HL-60/S4 treated with retinoic acid at 250 ng/mL for 4 days and 3 days (cell line): ENCODE data around the gene ZBED4.

Experiments used
- in situ Hi-C: fragments of 300-500 bp; cut with MboI; formaldehyde crosslinking; loops from 2 replicates; pipeline ENCODE4 v1.7.0; 2022; ENCODE audit warnings: low sequenced_read_pairs

Gene ZBED4

DNA sequence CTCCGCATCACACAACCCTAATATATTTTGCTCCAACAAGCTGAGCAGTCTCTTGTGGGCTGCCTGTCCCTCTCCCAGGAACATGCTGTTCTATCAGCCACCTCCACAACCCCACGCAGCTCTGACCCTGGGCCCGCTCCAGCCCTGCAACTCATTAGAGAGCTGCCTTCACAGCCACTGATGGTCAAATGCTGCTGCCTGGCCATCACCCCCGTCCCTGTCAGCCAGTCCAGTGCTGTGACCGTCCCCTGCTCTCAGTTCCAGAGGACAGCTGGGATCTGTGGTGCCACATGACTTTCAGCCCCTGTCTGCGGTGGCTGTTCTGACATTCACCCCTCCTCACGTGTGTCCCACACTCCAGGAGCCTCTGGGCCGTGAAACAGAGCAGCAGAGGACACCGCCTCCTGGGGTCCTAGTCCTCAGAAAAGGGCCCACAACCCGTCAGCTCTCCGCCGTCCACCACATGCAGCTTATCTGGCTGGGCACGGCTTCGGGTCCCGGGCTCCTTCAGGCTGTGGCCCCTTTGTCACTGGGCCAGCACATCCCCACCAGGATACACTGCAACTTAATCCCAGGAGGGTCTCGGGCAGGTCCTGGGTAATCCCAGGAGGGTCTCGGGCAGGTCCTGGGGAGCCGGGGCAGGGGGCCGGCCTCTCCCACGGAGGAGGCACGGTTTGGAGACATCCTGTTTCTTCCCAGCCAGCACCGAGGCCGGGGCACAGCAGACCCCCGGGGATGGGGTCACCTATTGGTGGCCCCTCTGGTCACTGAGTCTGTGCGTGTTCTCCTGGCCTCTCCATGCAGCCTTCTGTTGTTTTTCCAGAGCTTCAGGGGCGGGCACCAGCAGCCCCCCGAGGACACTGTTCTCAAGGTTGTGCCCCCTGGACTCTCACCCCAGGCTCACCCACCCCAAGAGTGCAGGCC is 79.9 kb downstream of the ZBED4 start:
- in situ Hi-C loops, result no loop called here

DNA sequence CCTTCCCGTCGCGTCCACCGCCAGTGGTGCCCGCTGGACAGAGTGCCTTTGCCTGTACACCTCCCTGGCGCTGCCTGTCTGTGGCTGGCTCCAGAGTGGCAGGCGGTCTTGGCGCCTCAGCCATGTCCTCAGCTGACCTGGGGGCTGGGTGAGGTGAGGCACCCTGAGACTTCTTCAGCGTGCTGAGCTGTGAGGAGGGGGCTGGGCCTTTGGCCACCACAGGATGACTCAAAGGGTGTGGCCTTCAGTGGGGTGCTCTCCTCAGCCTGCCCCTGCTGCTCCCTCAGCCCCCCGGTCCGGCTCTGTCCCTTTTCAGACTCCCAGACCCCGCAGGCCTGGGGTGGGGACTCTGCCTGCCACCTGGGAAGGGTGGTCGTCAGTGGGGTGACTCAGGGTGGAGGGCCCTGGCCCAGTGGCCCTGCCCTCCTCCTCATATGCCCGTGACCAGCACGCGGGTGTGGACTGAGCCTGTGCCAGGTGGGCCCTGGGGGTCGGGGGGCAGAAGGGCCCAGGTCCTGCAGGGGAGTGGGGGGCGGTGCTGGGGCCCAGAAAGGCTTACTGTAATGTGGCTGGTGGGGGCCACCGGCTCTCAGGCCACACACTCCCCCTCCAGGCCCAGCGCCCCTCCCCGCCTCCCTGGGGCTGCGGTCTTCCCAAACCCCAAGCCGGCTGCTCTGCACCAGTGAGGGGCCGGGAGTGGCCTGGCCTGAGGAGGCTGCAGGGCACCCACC is 80.7 kb downstream of the ZBED4 start:
- in situ Hi-C loops, result no loop called here

DNA sequence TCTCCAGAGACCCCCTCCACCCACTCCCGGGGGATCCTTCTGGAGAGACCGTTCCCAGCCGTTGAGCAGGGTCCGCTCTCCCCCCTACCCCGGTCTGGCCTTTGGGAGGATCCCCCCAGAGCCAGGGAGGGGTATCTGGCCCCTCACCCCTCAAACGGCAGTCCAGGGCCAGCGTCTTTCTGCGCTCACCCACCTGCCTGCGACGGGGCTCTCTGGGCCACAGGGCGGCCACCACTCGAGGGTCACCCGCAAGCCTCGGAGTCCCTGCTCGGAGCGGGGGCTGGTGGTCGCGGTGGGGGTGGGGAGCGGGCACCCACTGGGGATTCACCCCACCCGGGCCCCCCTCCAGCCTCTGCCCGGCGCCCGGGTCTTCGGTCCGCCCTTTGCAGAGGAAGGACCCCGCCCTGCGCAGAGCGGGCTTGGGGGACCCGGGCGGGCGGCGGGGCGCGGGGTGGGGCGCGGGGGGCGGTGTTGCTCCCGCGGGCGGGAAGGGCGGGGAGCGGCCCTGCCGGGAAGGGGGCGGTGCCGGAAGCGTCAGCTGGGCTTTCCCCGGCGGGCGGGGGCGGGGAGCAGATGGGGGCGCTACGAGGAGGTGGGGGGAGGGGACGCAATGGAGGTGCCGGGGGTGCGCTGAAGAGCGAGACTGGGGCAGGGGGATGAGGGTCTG is 81.4 kb downstream of the ZBED4 start:
- in situ Hi-C loops, result no loop called here

DNA sequence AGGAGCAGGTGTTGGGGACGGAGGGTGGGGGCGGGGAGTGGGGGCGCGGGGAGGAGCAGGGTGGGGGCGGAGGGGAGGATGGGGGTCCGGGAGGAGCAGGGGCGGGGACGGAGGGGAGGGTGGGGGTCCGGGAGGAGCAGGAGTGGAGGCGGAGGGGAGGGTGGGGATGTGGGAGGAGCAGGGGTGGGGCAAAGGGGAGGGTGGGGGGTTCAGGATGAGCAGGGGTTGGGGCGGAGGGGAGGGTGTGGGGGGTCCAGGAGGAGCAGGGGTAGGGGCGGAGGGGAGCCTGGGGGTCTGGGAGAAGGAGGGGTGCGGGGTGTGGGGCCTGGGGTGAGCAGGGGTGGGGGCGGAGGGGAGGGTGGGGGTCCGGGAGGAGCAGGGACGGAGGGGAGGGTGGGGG is 81.9 kb downstream of the ZBED4 start:
- in situ Hi-C loops, result no loop called here

DNA sequence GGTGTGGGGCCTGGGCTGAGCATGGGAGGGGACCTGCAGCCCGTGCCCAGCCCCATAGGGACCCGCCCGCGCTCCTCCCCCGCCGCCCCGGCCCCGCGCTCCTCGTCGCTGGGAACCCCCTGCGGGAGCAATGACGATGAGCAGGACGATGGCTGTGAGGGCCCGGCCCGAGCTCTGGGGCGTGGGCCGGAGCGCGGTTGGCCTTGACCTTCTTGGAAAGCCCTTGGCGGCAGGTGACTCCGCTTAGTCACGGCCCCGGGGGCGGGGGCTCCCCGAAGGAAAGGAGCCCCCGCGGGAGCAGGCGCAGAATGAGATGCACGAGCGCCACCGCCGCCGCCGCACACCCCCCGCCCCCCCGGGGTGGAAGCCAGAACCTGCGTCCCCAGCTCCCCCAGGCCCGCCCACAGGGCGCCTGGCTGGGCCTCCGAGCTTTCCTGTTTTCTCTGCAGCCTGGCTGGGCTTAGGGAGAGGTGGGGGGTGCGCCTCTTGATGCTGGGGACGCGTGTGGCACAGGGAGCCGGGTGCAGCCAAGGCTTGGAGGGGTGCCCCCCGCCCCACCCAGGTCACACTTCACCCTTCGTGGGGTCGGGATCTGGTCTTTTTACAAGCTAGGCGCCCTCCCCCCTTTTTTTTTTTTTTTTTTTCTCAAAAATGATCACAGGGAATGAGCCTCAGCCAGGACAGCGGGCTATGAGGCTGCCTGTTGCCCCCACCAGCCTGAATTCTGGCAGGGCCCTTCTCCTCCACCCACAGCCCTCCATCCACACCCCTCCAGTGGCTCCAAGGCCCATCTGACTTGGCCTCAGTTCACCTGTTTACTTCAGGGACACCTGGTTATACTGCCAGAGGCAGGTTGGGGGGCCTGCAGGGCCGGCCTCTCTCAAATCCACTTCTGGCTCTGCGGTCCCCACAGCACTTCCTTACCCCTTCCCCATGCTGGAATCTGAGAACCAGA is 82.7 kb downstream of the ZBED4 start:
- in situ Hi-C loops, result no loop called here

DNA sequence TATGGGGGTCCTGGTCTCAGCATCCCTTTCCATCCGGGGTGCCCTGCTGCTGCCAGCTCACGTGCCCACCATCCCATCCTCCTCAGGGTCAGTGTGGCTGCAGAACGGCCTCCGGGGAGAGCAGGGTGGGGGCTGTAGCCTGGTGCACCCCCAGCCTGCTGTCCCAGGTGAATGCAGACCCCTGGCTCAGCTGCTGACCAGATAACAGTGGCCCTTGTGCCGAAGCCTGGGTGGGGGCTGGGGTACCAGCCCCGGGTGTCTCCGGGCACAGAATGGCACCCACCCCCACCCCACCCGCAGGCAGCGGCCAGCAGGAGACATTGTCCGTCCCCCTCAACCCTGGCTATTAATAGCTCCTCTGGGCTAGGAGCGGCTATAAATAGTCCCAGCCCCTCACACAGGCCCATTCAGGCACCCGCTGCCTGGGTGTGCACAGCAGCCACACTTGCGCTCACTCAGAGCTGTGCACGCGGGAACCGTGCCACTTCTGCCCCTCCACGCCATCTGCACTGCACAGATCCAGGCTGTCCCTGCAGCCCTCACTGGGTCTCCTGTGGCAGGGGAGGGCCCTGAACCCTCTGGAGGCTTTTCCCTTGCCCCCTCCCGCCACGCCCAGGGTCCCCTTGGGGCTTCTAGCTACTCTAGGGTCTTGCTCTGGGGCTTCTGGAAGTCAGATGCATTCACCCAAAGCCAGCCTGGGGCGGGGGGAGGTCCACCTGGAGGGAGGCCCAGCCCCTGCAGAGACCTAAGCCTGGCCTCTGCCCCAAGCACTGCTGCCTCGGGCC is 83.5 kb downstream of the ZBED4 start:
- in situ Hi-C loops, result no loop called here

DNA sequence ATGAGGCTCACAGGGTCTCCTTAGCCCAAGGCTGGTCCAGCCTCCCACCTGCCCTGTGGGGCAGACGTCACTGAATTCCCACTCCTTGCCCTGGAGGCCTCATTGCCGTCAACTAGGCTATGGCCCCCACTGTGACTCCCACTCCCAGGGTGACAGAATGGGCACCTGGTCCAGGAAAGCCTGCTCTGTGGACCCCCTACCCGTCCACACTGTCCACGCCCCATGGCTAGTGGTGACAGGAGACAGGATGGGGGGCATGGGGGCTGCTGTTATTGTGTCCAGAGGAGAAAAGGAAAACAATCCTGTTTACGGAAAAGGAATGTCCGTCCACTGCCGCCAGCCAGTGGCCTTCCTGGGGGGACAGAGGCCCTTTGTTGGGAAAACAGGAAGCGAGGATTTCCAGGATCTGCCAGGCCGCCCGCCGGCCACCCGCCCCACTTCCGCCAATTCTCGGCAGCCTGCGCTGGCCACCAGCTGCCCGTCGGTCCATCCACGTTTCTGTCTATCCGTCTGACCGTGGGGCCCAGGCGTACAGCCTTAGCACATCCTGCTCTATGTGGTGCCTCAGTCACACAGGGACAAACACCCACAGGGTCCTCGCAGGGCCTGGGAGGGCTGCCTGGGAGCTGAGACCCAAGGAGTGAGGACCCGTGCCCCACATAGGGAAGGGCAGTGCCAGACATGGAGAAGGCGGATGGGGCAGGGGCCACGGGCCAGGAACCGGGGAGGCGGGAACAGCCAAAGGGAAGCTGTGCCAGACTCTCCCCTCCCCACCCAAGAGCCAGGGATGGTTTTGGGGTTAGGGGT is 84.3 kb downstream of the ZBED4 start:
- in situ Hi-C loops, result no loop called here

DNA sequence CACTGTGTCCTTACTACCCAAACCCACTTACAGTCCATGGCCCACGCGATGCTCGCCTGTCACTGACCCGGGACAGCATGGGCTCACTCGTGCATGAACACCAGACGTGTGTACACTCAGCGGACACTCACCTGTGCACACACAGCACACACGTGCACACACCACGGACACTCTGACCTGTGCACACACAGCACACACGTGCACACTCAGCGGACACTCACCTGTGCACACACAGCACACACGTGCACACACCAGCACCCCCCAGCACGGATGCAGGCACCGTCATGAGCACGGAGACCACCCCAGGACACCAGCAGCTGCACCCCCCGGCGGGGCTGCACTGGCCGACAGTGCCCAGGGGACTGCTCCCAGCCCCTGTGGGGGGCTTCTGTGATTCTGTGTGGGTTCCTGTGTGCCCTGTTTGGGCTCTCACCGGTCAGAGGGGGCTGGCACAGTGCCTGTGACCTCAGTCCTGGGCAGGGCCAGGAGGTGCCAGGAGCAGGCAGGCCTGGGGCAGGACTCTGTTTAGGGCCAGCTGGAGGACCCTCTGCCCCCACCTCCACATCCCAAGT is 85.0 kb downstream of the ZBED4 start:
- in situ Hi-C loops, result no loop called here
